HepG2 (cell line): ENCODE measurements around the gene TBC1D1. TPM values are rescaled to one million over a fixed set of nuclear protein-coding genes. Genes with fewer than 3 reads are reported as not detected.

Experiments used
- ARID2 ChIP-seq: sonication (generic); formaldehyde crosslinking; IDR thresholded peaks from 2 replicates; pipeline ENCODE4 v1.8.1; 2022; ENCODE audit warnings: mild to moderate bottlenecking, missing genetic modification reagents, borderline replicate concordance
- CHD2 ChIP-seq: IDR thresholded peaks from 2 replicates; pipeline ENCODE4 v1.6.1; 2011; ENCODE audit warnings: low read depth, low read length, improper control_type of control experiment
- HMG20B ChIP-seq: conservative IDR thresholded peaks from 2 replicates; pipeline ENCODE4 v1.6.1; 2016; ENCODE audit warnings: missing genetic modification reagents, missing compliant biosample characterization
- IRF1 ChIP-seq: sonication (generic); formaldehyde crosslinking; IDR thresholded peaks from 2 replicates; pipeline ENCODE4 v1.4.0; 2020; ENCODE audit warnings: low read depth, mild to moderate bottlenecking, missing genetic modification reagents
- RNF2 ChIP-seq: fragments of 450-650 bp; conservative IDR thresholded peaks from 2 replicates; pipeline ENCODE4 v1.6.1; 2016; ENCODE audit warnings: low read depth
- SMARCE1 ChIP-seq: fragments of 450-650 bp; IDR thresholded peaks from 2 replicates; pipeline ENCODE4 v1.6.1; 2017; ENCODE audit warnings: borderline replicate concordance
- YEATS4 ChIP-seq: sonication (generic); formaldehyde crosslinking; IDR thresholded peaks from 2 replicates; pipeline ENCODE4 v1.4.0; 2020; ENCODE audit warnings: missing genetic modification reagents, borderline replicate concordance
- ZBTB37 ChIP-seq: sonication (generic); formaldehyde crosslinking; IDR thresholded peaks from 2 replicates; pipeline ENCODE4 v1.4.0; 2020; ENCODE audit warnings: mild to moderate bottlenecking, missing genetic modification reagents
- ZFYVE20 ChIP-seq: sonication (generic); formaldehyde crosslinking; IDR thresholded peaks from 2 replicates; pipeline ENCODE4 v1.8.0; 2023; ENCODE audit warnings: low read depth, mild to moderate bottlenecking, moderate library complexity, missing genetic modification reagents, borderline replicate concordance
- ZNF10 ChIP-seq: sonication (generic); formaldehyde crosslinking; IDR thresholded peaks from 2 replicates; pipeline ENCODE4 v1.4.0; 2020; ENCODE audit warnings: mild to moderate bottlenecking, low read depth, missing genetic modification reagents, borderline replicate concordance
- ZNF142 ChIP-seq: sonication (generic); formaldehyde crosslinking; IDR thresholded peaks from 2 replicates; pipeline ENCODE4 v1.4.0; 2020; ENCODE audit warnings: missing genetic modification reagents
- ZNF160 ChIP-seq: sonication (generic); formaldehyde crosslinking; IDR thresholded peaks from 2 replicates; pipeline ENCODE4 v1.8.0; 2022; ENCODE audit warnings: mild to moderate bottlenecking, inconsistent platforms, missing genetic modification reagents
- ZNF652 ChIP-seq: IDR thresholded peaks from 2 replicates; pipeline ENCODE4 v1.6.1; 2016; ENCODE audit warnings: low read depth, borderline replicate concordance
- ZSCAN12 ChIP-seq: sonication (generic); formaldehyde crosslinking; IDR thresholded peaks from 2 replicates; pipeline ENCODE4 v1.9.0; 2021; ENCODE audit warnings: mild to moderate bottlenecking, missing genetic modification reagents
- polyA plus RNA-seq, 8 experiments: library from polyadenylated mRNA; depleted of rRNA in 3 of 8; stranded (reverse) in 7 of 8; unstranded in 1 of 8; fragments of >200 nt; fragmentation: Illumina TruSeq in 4 of 8; extraction: Trizol in 4 of 8; gene quantifications; 2 replicates each; pipeline versions ENCODE4 v1.2.1 to v1.2.3, GENCODE V29; 2011 to 2016; ENCODE audit warnings: low read depth in 4 of 8, missing spikeins in 1 of 8, mixed read lengths in 1 of 8; ENCODE audit not compliant: insufficient read depth in 1 of 8
- total RNA-seq, 5 experiments: library from RNA; depleted of rRNA; stranded (reverse); fragments of >200 nt; fragmentation: Illumina TruSeq; extraction: Trizol; gene quantifications; 2 replicates each; pipeline ENCODE4 v1.2.3, GENCODE V29; 2016; ENCODE audit warnings: low read depth in 1 of 5
- TF ChIP-seq, protein P1 (sequence below): IDR thresholded peaks from 2 replicates; pipeline ENCODE4 v1.6.1; 2016; ENCODE audit warnings: low read depth, control low read depth
- TF ChIP-seq, protein P2 (sequence below): sonication (generic); formaldehyde crosslinking; IDR thresholded peaks from 2 replicates; pipeline ENCODE4 v1.5.0; 2020; ENCODE audit warnings: mild to moderate bottlenecking, missing genetic modification reagents

TBC1D1 gene
- total and polyA plus RNA-seq, 2 of the 13 experiments (the other 11 are each of a cell fraction or from before 2014, with no cell fraction given): 37.3 to 62.8 TPM

DNA sequence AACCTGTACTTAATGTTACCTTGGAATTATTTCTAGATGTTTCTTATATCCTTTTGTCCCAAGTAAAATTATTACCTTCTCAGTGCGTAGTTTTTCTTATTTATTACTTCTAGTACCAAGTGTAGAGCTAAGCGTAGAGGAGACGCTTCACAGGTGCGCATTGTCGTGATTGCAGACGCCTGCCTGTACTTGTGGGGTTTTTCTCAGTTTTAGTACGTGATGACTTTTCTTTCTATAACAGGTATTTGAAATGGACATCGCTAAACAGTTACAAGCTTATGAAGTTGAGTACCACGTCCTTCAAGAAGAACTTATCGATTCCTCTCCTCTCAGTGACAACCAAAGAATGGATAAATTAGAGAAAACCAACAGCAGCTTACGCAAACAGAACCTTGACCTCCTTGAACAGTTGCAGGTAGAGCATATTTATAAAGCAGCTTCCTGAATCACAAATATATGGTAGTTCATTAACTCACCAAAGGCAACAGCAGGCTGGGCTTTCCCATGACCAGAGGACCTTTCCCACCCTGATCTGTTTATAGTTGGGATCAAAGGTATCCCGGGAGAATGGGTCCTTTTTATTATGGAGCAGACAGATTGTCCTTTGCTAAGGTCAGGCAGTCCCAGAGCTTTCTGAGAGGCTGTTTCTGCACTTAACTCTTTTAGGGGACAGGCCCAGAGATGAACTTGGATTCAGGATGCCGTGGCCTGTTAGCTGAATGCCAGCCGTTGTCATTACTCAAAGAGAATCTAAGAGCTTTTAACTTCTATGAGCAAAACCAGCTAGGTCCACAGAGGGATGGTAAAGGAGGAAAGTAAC lies 242.2 kb downstream of the TBC1D1 start (continued):
- TF ChIP-seq RNF2: no peak
- peak; percentile 39; the same call in 1 of the 2 replicates for TF ChIP-seq YEATS4 (CRISPR knock-in tag)
- TF ChIP-seq ZFYVE20 (CRISPR knock-in tag): no peak
- TF ChIP-seq HMG20B (CRISPR knock-in tag): peak; percentile 95
- TF ChIP-seq, protein P1, sequence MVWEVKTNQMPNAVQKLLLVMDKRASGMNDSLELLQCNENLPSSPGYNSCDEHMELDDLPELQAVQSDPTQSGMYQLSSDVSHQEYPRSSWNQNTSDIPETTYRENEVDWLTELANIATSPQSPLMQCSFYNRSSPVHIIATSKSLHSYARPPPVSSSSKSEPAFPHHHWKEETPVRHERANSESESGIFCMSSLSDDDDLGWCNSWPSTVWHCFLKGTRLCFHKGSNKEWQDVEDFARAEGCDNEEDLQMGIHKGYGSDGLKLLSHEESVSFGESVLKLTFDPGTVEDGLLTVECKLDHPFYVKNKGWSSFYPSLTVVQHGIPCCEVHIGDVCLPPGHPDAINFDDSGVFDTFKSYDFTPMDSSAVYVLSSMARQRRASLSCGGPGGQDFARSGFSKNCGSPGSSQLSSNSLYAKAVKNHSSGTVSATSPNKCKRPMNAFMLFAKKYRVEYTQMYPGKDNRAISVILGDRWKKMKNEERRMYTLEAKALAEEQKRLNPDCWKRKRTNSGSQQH (CRISPR knock-in tag): peak; percentile 25; the same call in 1 of the 2 replicates
- TF ChIP-seq, protein P2, sequence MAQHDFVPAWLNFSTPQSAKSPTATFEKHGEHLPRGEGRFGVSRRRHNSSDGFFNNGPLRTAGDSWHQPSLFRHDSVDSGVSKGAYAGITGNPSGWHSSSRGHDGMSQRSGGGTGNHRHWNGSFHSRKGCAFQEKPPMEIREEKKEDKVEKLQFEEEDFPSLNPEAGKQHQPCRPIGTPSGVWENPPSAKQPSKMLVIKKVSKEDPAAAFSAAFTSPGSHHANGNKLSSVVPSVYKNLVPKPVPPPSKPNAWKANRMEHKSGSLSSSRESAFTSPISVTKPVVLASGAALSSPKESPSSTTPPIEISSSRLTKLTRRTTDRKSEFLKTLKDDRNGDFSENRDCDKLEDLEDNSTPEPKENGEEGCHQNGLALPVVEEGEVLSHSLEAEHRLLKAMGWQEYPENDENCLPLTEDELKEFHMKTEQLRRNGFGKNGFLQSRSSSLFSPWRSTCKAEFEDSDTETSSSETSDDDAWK (CRISPR knock-in tag): no peak
- peak; percentile 95 for TF ChIP-seq ZNF652
- TF ChIP-seq ZBTB37 (CRISPR knock-in tag): peak; percentile 51; the same call in 1 of the 2 replicates
- no peak for TF ChIP-seq ZNF160
- no peak for TF ChIP-seq ZNF142
- TF ChIP-seq SMARCE1: no peak
- peak; percentile 27; the same call in 1 of the 2 replicates for TF ChIP-seq ZSCAN12 (CRISPR knock-in tag)
- no peak for TF ChIP-seq ARID2 (CRISPR knock-in tag)
- TF ChIP-seq IRF1 (CRISPR knock-in tag): no peak
- TF ChIP-seq CHD2: no peak
- no peak for TF ChIP-seq ZNF10
